ENCODE data around the gene MOV10.

GRCh38 chr1:112672842-112673241 lies 1.6 kb upstream of the MOV10 start:
- TF ChIP-seq CTCF (optimal IDR thresholded peaks at IDR 0.05 in 1 of 3, IDR thresholded peaks at IDR 0.05 in 1 of 3, conservative IDR thresholded peaks at IDR 0.05 in 1 of 3; ENCODE audit: extremely low read depth in 1 of 3, insufficient read depth in 2 of 3, low read length in 3 of 3) = no peak
- TF ChIP-seq EZH2 (IDR thresholded peaks at IDR 0.05; ENCODE audit: low read length) = no peak
